GM23248 (cell line): ENCODE data around the gene AQR. TPM values are rescaled to one million over a fixed set of nuclear protein-coding genes. Genes with fewer than 3 reads are reported as not detected.
"Not testable (repeated sequence)": the region's sequence is repeated elsewhere in the genome, so short reads cannot be mapped to it uniquely, and the experiment has no call there.

Experiments used
- DNase-seq: peaks from one replicate; pipeline ENCODE4 v3.0.0-alpha.2; 2015
- H2AFZ ChIP-seq: fragments of 200-600 bp; sonication (generic); 2 replicates; pipeline ENCODE4 v1.6.1; 2016; ENCODE audit warnings: antibody characterized with exemption
- H3F3A ChIP-seq: fragments of 200-600 bp; sonication (generic); 2 replicates; pipeline ENCODE4 v1.6.1; 2016; ENCODE audit warnings: mild to moderate bottlenecking, antibody characterized with exemption, mixed run types; ENCODE audit not compliant: insufficient read depth
- H3K27ac ChIP-seq: fragments of 200-600 bp; sonication (generic); 2 replicates; pipeline ENCODE4 v1.5.1; 2016; ENCODE audit warnings: mild to moderate bottlenecking
- H3K27me3 ChIP-seq: fragments of 200-600 bp; sonication (generic); replicated peaks from 2 replicates; pipeline ENCODE4 v1.6.1; 2016; ENCODE audit warnings: mild to moderate bottlenecking; ENCODE audit not compliant: insufficient read depth
- H3K36me3 ChIP-seq: fragments of 200-600 bp; sonication (generic); 2 replicates; pipeline ENCODE4 v1.6.1; 2016; ENCODE audit warnings: low read depth, mild to moderate bottlenecking
- H3K4me1 ChIP-seq: fragments of 200-600 bp; sonication (generic); 2 replicates; pipeline ENCODE4 v1.6.1; 2016; ENCODE audit warnings: mild to moderate bottlenecking; ENCODE audit not compliant: insufficient read depth
- H3K4me2 ChIP-seq: fragments of 200-600 bp; sonication (generic); one replicate; pipeline ENCODE4 v1.6.1; 2016; ENCODE audit warnings: mild to moderate bottlenecking; ENCODE audit not compliant: unreplicated experiment
- H3K4me3 ChIP-seq: fragments of 200-600 bp; sonication (generic); 2 replicates; pipeline ENCODE4 v1.5.1; 2016; ENCODE audit warnings: mild to moderate bottlenecking
- H3K79me2 ChIP-seq: fragments of 200-600 bp; sonication (generic); 2 replicates; pipeline ENCODE4 v1.6.1; 2016; ENCODE audit warnings: mild to moderate bottlenecking; ENCODE audit not compliant: insufficient read depth
- H3K9ac ChIP-seq: fragments of 200-600 bp; sonication (generic); 2 replicates; pipeline ENCODE4 v1.6.1; 2016; ENCODE audit warnings: mild to moderate bottlenecking
- H3K9me2 ChIP-seq: fragments of 200-600 bp; sonication (generic); 2 replicates; pipeline ENCODE4 v1.6.1; 2016; ENCODE audit warnings: mixed run types, mild to moderate bottlenecking, moderate library complexity; ENCODE audit not compliant: insufficient read depth
- H3K9me3 ChIP-seq: fragments of 200-600 bp; sonication (generic); one replicate; pipeline ENCODE4 v1.6.1; 2017; ENCODE audit warnings: low read depth
- H4K20me1 ChIP-seq: fragments of 200-600 bp; sonication (generic); 2 replicates; pipeline ENCODE4 v1.6.0; 2016; ENCODE audit not compliant: insufficient read depth
- EZH2 ChIP-seq: fragments of 200-600 bp; sonication (generic); IDR thresholded peaks from 2 replicates; pipeline ENCODE4 v1.6.1; 2018; ENCODE audit warnings: antibody characterized with exemption, mild to moderate bottlenecking; ENCODE audit not compliant: insufficient read depth, poor library complexity, severe bottlenecking
- EZH2phosphoT487 ChIP-seq: fragments of 200-600 bp; sonication (generic); IDR thresholded peaks from 2 replicates; pipeline ENCODE4 v1.6.1; 2018; ENCODE audit warnings: antibody characterized with exemption, moderate library complexity, mild to moderate bottlenecking, low read depth; ENCODE audit not compliant: insufficient read depth
- WGBS, 2 experiments: methylation state at CpG; one replicate each; pipeline ENCODE4 v1.1.6; 2015 to 2017; ENCODE audit warnings: low lambda C conversion rate in 2 of 2, low coverage in 1 of 2; ENCODE audit errors: missing lambda C conversion rate in 2 of 2; 5-methylcytosine and 5-hydroxymethylcytosine counted together
- in situ Hi-C: fragments of 300-500 bp; cut with MboI; formaldehyde crosslinking; loops from 2 replicates; pipeline ENCODE4 v1.15.0; 2020
- polyA plus RNA-seq: library from polyadenylated mRNA; unstranded; fragments of >200 nt; fragmentation: Nextera tagmentation; extraction: Ambion mirVana; gene quantifications from 2 replicates; pipeline ENCODE4 v1.2.1, GENCODE V29; 2016
- total RNA-seq: library from RNA; depleted of rRNA; stranded (reverse); fragments of >200 nt; shearing (Covaris generic); gene quantifications from 2 replicates; pipeline ENCODE4 v1.2.3, GENCODE V29; 2014

Gene AQR
- total and polyA plus RNA-seq, 2 experiments from 2014 or later: 14.3 to 18.2 TPM

GRCh38 chr15:34942363-34942762 is 27.2 kb downstream of the AQR start:
- H3K79me2 ChIP-seq: no peaks in the 10 kb centered on the region
- no peak overlapping the region for H2AFZ ChIP-seq
- no peaks in the 10 kb centered on the region for H4K20me1 ChIP-seq
- in situ Hi-C loops: no loop called here
- no peak overlapping the region for H3K4me3 ChIP-seq
- peaks cover 35% of the 10 kb centered on the region for H3K36me3 ChIP-seq
- no peak overlapping the region for H3K9ac ChIP-seq
- WGBS, 2 experiments: 94 to 97% methylated on average over 6 of the region's 6 CpGs
- no peak for DNase-seq
- TF ChIP-seq EZH2phosphoT487: no peak
- TF ChIP-seq EZH2: no peak
- H3K4me1 ChIP-seq: 0 out of 2 replicates have a peak, but pooled peaks cover 5% of the 10 kb centered on the region
- H3K9me3 ChIP-seq: no peaks in the 10 kb centered on the region
- H3K9me2 ChIP-seq: no peaks in the 10 kb centered on the region
- H3K27me3 ChIP-seq: no peaks in the 10 kb centered on the region
- no peak overlapping the region for H3K27ac ChIP-seq
- no peak overlapping the region for H3K4me2 ChIP-seq
- H3F3A ChIP-seq: no peaks in the 10 kb centered on the region

- no peak overlapping the region for H2AFZ ChIP-seq
- in situ Hi-C loops: no loop called here
- no peaks in the 10 kb centered on the region for H4K20me1 ChIP-seq
- no peak overlapping the region for H3K4me3 ChIP-seq
- no peak overlapping the region for H3K4me2 ChIP-seq
- 51 to 59% methylated on average over 3 of the region's 3 CpGs for WGBS, 2 experiments
- H3K9ac ChIP-seq: no peak overlapping the region
- peaks cover 35% of the 10 kb centered on the region for H3K36me3 ChIP-seq
- H3K9me2 ChIP-seq: no peaks in the 10 kb centered on the region
- TF ChIP-seq EZH2 (no peak), EZH2phosphoT487 (no peak)
- no peak overlapping the region for H3K27ac ChIP-seq
- H3K27me3 ChIP-seq: no peaks in the 10 kb centered on the region
- no peaks in the 10 kb centered on the region for H3K9me3 ChIP-seq
- H3K79me2 ChIP-seq: no peaks in the 10 kb centered on the region
- 0 out of 2 replicates have a peak, but pooled peaks cover 5% of the 10 kb centered on the region for H3K4me1 ChIP-seq
- no peaks in the 10 kb centered on the region for H3F3A ChIP-seq
- no peak for DNase-seq
Observed at GRCh38 chr15:34941831-34942230, 27.7 kb downstream of the AQR start.

GRCh38 chr15:34941185-34941698 is 28.3 kb downstream of the AQR start:
- Histone ChIP-seq H3K79me2 (no peaks in the 10 kb centered on the region), H2AFZ (no peak overlapping the region), H3K4me2 (no peak overlapping the region), H3K36me3 (peaks cover 35% of the 10 kb centered on the region), H3F3A (no peaks in the 10 kb centered on the region), H3K9me2 (no peaks in the 10 kb centered on the region), H3K9ac (no peak overlapping the region), H3K27me3 (no peaks in the 10 kb centered on the region), H3K4me3 (no peak overlapping the region), H3K27ac (no peak overlapping the region), H4K20me1 (no peaks in the 10 kb centered on the region), H3K9me3 (no peaks in the 10 kb centered on the region), H3K4me1 (0 out of 2 replicates have a peak, but pooled peaks cover 5% of the 10 kb centered on the region)
- no peak for TF ChIP-seq EZH2phosphoT487
- TF ChIP-seq EZH2: no peak
- in situ Hi-C loops: no loop called here
- DNase-seq: no peak
- 98% methylated on average over 2 of the region's 2 CpGs for WGBS, 2 experiments

- H3K4me2 ChIP-seq: no peak overlapping the region
- no peaks in the 10 kb centered on the region for H3F3A ChIP-seq
- H3K79me2 ChIP-seq: no peaks in the 10 kb centered on the region
- no peaks in the 10 kb centered on the region for H3K9me3 ChIP-seq
- TF ChIP-seq EZH2 (no peak), EZH2phosphoT487 (no peak)
- no peaks in the 10 kb centered on the region for H4K20me1 ChIP-seq
- no peak overlapping the region for H2AFZ ChIP-seq
- peaks cover 67% of the 10 kb centered on the region for H3K36me3 ChIP-seq
- no peaks in the 10 kb centered on the region for H3K9me2 ChIP-seq
- no peak overlapping the region for H3K4me3 ChIP-seq
- WGBS, 2 experiments: 84 to 91% methylated on average over 3 of the region's 3 CpGs
- in situ Hi-C loops: no loop called here
- no peak overlapping the region for H3K9ac ChIP-seq
- no peaks in the 10 kb centered on the region for H3K4me1 ChIP-seq
- H3K27me3 ChIP-seq: no peaks in the 10 kb centered on the region
- H3K27ac ChIP-seq: no peak overlapping the region
- no peak for DNase-seq
Observed at GRCh38 chr15:34933432-34933975, 36.0 kb downstream of the AQR start.

GRCh38 chr15:34928349-34928748 is 41.2 kb downstream of the AQR start:
- H3K9me3 ChIP-seq, DNase-seq, H3K27ac ChIP-seq, H3K4me3 ChIP-seq, H3F3A ChIP-seq, H3K4me2 ChIP-seq, in situ Hi-C loops, H2AFZ ChIP-seq, H3K9me2 ChIP-seq, H3K79me2 ChIP-seq, H4K20me1 ChIP-seq, H3K27me3 ChIP-seq, H3K4me1 ChIP-seq, H3K9ac ChIP-seq: not testable (repeated sequence)
- H3K36me3 ChIP-seq: peaks cover 65% of the 10 kb centered on the region
- WGBS, 2 experiments: 99% methylated on average over 6 of the region's 6 CpGs
